Measurements from ENCODE around the gene RSAD2. TPM values are rescaled to one million over a fixed set of nuclear protein-coding genes. Genes with fewer than 3 reads are reported as not detected.

RSAD2 gene
- total and polyA plus RNA-seq, 2 donors (not counting 3 experiments of a cell fraction or from before 2014, with no cell fraction given) = 0.03 to 0.18 TPM

DNA sequence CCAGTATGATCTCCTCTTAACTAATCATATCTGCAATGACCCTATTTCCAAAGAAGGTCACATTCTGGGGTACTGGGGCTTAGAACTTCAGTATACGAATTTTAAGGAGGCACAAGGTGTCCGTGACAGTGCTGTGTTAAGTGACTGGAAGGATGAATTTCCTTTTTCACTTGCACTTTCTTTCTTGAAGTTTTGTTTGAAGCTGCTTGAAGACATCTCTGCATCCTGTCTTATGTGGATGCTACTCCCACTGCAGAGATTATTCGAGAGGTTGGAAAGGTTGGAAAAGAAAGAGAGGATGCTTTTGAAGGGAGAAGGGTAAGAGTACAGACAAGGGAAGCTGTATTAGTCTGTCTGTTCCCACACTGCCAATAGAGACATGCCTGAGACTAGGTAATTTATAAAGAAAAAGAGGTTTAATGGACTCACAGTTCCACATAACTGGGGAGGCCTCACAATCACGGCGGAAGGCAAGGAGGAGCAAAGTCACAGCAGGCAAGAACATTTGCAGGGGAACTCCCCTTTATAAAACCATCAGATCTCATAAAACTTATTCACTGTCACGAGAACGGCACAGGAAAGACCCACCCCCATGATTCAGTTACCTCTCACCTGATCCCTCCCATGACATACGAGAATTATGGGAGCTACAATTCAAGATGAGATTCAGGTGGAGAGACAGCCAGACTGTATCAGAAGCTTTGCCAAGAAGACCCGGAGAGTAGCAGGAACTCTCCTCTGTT, 36.0 kb downstream of the RSAD2 start:
- intact Hi-C loops (cut with micrococcal nuclease) = no loop called here
- peaks cover 2 to 10% of the 10 kb centered on the region in 2 experiments for H3K27me3 ChIP-seq (ENCODE audit: control insufficient read depth in 2 of 2, insufficient read depth in 2 of 2, low read length in 2 of 2)
- H3K9me3 ChIP-seq (replicated peaks; ENCODE audit: control insufficient read depth, insufficient read depth, low read length) = no peaks in the 10 kb centered on the region
- no peak overlapping the region for H3K9ac ChIP-seq (replicated peaks; ENCODE audit: extremely low read depth, insufficient read depth, low read length)
- dilution Hi-C loops (cut with MboI; ENCODE audit: extremely low pct_ligation_motif_present, low sequenced_read_pairs) = no loop called here
- CTCF ChIA-PET = interaction anchor here (0.9 to 1.2 kb wide), 3 partner anchors 12 to 17 kb away, joined by 3 to 4 read pairs (median 3); no protein-coding TSS in a partner anchor
- no peak overlapping the region for H3K4me2 ChIP-seq (ENCODE audit: insufficient read depth, low read length)
- H3K4me3 ChIP-seq (replicated peaks in 1 of 3; ENCODE audit: insufficient read depth in 1 of 3, low read depth in 1 of 3, low read length in 3 of 3) = no peak overlapping the region
- no peak for TF ChIP-seq POLR2AphosphoS5 (IDR thresholded peaks at IDR 0.05; ENCODE audit: insufficient read depth, low read depth, low read length)
- no peak for TF ChIP-seq MYC (IDR thresholded peaks at IDR 0.05; ENCODE audit: low read depth, low read length)
- no peak for TF ChIP-seq EZH2 (IDR thresholded peaks at IDR 0.05; ENCODE audit: borderline replicate concordance, low read depth, low read length, severe bottlenecking)
- TF ChIP-seq JUN (IDR thresholded peaks at IDR 0.05; ENCODE audit: borderline replicate concordance, insufficient read depth, insufficient read length, low read depth) = no peak
- TF ChIP-seq, protein P1, sequence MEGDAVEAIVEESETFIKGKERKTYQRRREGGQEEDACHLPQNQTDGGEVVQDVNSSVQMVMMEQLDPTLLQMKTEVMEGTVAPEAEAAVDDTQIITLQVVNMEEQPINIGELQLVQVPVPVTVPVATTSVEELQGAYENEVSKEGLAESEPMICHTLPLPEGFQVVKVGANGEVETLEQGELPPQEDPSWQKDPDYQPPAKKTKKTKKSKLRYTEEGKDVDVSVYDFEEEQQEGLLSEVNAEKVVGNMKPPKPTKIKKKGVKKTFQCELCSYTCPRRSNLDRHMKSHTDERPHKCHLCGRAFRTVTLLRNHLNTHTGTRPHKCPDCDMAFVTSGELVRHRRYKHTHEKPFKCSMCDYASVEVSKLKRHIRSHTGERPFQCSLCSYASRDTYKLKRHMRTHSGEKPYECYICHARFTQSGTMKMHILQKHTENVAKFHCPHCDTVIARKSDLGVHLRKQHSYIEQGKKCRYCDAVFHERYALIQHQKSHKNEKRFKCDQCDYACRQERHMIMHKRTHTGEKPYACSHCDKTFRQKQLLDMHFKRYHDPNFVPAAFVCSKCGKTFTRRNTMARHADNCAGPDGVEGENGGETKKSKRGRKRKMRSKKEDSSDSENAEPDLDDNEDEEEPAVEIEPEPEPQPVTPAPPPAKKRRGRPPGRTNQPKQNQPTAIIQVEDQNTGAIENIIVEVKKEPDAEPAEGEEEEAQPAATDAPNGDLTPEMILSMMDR (IDR thresholded peaks at IDR 0.05; ENCODE audit: extremely low read depth in 1 of 2, insufficient read depth in 1 of 2, low read depth in 1 of 2, low read length in 2 of 2) = no peak
- no peak for TF ChIP-seq FOS (IDR thresholded peaks at IDR 0.05; ENCODE audit: borderline replicate concordance, insufficient read depth, low read length)
- FAIRE-seq (no peak), DNase-seq (ENCODE audit: low read depth, low spot score) (no peak)
- no peaks in the 10 kb centered on the region for H3K9me1 ChIP-seq (replicated peaks; ENCODE audit: control insufficient read depth, extremely low read depth, insufficient read depth, low read length)
- no TSS peak for BruUV-seq (replicated peaks)
- no peak overlapping the region for H3K27ac ChIP-seq (ENCODE audit: insufficient read depth, low read depth, low read length)
- no peaks in the 10 kb centered on the region for H3K4me1 ChIP-seq (ENCODE audit: control insufficient read depth, extremely low read depth, insufficient read depth, low read length)
- no peaks in the 10 kb centered on the region for H3K79me2 ChIP-seq (ENCODE audit: control insufficient read depth, insufficient read depth, low read length)
- no peak overlapping the region for H2AFZ ChIP-seq (ENCODE audit: low read depth, low read length)
- H3K36me3 ChIP-seq (ENCODE audit: control insufficient read depth in 2 of 2, extremely low read depth in 1 of 2, insufficient read depth in 2 of 2, low read length in 2 of 2) = no peaks in the 10 kb centered on the region
- POLR2A ChIA-PET = no interaction called here
- no peaks in the 10 kb centered on the region for H4K20me1 ChIP-seq (replicated peaks; ENCODE audit: control insufficient read depth, extremely low read depth, insufficient read depth, low read length)
